GM21367 (cell line): ENCODE results near the gene HOXA1.

Experiments used
- ATAC-seq: cut with Tn5 transposase; IDR thresholded peaks from one replicate; pipeline ENCODE4 v1.9.1; 2021; ENCODE audit not compliant: unreplicated experiment

HOXA1 gene

DNA sequence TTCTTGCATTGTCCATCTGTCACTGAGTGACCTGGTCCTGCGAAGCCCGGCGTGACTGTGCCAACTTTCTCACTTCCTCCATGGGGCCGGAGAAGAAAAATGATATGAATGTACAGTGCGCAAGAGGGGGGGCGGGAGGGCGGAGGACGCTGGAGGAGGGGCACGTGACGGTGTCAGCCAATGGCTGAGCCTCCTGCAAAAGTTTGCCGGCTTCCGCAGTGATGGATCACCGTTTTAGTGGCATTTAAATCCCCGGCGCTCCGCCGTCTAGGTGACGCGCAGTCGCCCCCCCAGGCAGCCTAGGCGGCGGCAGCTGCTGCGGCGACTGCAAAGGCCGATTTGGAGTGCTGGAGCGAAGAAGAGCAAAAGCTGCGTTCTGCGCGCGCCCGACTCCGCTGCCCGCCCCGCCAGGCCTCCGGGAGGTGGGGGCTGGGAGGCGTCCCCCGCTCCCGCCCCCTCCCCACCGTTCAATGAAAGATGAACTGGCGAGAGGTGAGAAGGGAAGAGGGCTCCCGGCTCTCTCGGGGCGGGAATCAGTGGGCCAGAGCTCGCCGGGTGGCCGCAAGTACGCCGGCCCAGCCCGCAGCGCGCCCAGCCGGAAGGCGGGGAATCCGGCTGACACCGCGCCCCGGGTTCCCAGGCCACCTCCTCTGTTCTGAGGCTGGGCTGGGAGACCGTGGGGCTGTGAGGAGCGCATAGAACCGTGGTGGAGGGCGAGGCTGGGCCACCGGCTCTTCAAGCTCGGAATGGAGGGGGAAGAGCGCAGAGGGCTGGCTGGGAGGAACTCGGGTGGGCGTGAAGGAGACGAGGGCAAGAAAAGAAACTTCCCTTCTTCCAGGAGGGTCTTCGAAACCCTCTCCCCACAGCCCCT is at the start of gene HOXA1:
Gene HOXA1, minus strand, starts transcription at position 104 of the 871 bp plus-strand sequence. Its CDS starts 88 bp downstream, at position 16.
- peak; percentile 81 for ATAC-seq

GRCh38 chr7:27145165-27145913 is 49.5 kb upstream of the HOXA1 start:
- ATAC-seq: no peak

DNA sequence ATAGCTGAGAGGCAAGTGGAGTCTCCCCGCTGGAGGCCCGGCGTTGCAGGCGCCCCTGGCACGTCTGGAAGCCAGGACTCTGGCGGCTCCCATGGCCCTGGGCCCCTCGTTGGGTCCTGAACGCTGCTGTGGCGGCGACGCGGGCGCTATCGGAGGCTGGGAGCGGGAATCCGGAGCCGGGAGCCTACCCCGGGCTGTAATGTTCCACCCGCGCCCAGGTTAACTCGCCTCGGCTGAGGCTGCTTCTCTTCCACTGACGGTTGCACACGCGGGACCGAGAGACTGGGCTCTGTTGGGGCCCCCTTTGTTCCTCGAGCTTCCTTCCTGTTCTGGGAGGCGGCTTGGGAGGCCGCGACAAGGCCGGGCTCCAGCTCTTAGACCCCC is 49.0 kb upstream of the HOXA1 start:
- ATAC-seq: no peak

DNA sequence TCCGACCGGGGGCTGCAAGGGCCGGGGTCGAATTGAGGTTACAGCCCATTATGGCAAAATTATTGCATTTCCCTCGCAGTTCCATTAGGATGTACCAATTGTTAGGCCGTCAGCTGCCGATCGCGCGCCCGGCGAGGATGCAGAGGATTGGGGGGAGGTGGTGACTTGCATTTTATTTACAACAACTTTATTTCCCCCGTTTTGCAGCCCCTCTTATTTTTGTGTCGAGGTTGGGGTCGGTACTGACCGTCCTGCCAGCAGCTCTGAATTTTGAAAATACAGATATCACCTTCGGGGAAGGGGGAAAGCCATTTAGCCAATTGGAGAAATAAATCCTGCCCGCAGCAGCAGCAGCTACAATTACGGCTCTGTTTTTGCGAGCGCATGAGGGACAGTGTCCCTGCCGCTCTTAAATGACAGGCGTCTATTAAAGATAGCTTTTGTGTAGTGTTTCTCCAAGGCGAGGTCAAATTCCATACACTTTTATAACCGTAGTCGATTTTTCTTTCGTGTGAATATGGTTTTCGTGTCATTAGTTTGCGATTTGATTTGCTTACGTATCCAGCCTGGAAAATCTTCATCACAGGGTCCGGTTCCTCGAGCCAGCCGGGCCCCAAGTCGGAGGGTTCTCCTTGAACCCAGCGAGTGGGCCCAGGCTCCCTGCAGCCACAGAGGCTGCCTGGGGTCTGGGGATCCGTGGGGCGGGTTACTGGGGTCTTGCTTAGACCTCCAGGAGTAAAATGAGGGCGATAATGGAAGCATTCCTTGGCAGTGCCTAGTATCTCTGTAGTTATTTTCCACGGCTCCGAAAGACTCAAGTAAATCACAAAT is 48.4 kb upstream of the HOXA1 start:
- ATAC-seq: no peak

DNA sequence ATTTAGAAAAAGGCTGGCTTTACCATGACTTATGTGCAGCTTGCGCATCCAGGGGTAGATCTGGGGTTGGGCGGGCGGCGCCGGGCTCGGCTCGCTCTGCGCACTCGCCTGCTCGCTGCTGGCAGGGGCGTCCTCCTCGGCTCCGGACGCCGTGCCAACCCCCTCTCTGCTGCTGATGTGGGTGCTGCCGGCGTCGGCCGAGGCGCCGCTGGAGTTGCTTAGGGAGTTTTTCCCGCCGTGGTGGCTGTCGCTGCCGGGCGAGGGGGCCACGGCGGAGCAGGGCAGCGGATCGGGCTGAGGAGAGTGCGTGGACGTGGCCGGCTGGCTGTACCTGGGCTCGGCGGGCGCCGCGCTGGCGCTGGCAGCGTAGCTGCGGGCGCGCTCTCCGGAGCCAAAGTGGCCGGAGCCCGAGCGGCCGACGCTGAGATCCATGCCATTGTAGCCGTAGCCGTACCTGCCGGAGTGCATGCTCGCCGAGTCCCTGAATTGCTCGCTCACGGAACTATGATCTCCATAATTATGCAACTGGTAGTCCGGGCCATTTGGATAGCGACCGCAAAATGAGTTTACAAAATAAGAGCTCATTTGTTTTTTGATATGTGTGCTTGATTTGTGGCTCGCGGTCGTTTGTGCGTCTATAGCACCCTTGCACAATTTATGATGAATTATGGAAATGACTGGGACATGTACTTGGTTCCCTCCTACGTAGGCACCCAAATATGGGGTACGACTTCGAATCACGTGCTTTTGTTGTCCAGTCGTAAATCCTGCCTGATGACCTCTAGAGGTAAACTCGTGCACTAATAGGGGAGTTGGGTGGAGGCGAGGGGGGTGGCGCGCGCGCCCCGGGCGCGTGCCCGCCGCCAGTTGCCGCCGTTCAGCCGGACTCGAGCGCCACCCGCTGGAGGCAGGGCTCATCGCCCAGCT is 47.5 kb upstream of the HOXA1 start, which contains the start of gene HOXA5:
Gene HOXA5, minus strand, starts transcription at position 659 of the 927 bp plus-strand sequence. Its CDS starts 74 bp downstream, at position 585.
- no peak for ATAC-seq

DNA sequence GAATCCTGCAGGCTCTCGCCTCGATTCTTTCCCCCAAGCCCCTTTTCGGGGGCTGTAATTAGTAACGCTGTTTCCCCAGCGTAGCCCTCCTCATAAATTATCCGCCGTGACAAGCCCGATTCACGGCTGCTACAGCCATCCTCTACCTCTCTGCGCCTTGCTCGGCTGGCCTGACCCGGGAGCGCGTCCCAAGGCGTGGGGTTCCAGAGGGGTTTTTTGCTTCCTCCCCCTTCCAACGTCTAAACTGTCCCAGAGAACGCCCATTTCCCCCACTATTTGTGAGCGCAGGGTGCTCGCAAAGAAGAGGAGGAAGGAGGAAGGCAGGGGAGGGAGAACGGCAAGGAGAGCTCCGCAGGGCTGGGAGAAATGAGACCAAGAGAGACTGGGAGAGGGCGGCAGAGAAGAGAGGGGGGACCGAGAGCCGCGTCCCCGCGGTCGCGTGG is 46.8 kb upstream of the HOXA1 start:
- no peak for ATAC-seq

GRCh38 chr7:27141923-27142579 is 46.3 kb upstream of the HOXA1 start:
- ATAC-seq: no peak

- no peak for ATAC-seq
Measured at GRCh38 chr7:27141137-27141922, 45.5 kb upstream of the HOXA1 start.

GRCh38 chr7:27140126-27140857 is 44.5 kb upstream of the HOXA1 start:
- ATAC-seq: no peak

GRCh38 chr7:27139334-27140125 is 43.7 kb upstream of the HOXA1 start:
- no peak for ATAC-seq

DNA sequence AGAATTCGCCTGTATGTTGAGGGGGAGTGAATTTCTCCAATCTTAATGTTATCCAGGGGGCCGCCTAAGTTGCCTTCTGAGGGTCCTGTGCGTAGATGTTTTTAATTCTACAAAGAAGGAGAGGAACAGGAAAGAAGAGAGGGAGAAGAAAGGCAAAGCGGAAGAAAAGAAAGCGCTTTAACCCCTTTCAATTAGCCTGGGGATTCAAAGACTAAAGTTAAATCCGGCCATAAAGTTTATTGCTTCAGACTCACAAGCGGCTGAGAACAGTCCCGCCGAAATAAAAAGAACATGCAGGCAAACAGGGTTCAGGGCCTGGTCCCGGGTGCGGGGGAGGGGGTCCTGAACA is 43.2 kb upstream of the HOXA1 start:
- ATAC-seq: no peak

DNA sequence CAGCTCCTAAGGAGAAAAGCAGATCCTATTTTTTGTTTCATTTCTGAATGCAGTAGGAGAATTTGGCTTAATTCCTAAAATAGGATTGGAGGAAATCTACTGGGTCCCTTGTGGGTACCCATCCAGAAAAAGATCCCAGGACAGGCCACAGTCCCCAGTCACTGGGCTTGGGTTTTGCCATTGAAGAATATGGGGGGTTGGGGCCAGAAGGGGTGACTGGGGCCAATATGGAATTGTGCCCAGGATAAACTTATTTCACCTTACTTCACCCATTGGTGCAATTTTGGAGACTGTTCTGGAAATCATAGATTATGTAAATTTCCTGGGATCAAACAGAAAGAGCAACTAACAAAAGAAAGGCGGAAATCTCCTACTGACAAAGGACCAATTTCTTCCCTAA is 42.7 kb upstream of the HOXA1 start:
- ATAC-seq: no peak

DNA sequence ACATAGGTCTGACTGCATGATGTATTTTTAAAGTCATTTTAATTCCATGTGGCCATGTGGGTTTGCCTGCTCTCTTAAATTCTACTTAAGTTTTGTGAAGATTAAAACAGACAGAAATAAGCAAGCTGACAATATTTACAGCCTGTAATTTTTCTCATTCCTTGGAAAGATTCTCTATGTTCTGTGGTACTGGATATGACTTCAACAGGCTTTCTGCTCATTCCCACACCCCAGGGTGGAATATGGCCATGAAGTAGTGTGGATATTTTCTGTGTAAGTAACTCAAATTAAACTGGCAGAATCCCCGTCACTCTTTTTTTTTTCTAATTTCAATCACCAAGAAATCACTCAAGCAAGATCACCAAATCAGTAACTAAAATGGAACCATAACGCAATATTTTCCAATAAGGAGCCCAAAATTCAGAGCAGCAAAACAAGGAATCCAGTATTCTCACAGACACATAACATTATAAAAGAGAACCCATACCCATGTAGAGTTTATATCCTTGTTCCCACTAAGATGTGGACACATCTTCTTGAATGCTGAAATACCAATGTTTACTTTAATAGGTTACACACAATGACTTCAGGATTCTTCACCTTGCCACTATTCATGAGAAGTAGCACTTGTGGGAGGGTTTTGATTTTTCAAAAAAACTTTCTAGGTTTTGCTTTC is 42.0 kb upstream of the HOXA1 start:
- no peak for ATAC-seq

DNA sequence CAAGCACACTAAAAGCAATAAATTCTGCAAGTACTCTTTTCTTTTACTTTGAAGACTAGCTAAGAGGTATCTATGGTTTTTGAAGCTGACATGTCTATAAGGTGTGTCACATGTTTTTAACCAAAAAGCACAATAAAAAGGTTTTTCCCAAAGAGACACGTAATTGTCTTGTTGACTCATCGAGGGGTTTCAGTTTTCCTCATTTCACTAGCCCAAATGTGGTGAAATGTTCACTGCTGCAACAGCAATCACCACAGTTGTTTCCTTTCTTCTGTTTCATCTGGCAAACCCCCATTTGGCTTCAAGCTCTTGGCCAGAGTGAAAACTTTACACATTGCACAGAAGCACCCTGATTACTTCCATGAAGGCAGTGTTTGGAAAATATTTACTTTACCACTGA is 38.6 kb upstream of the HOXA1 start:
- ATAC-seq: peak; percentile 51

DNA sequence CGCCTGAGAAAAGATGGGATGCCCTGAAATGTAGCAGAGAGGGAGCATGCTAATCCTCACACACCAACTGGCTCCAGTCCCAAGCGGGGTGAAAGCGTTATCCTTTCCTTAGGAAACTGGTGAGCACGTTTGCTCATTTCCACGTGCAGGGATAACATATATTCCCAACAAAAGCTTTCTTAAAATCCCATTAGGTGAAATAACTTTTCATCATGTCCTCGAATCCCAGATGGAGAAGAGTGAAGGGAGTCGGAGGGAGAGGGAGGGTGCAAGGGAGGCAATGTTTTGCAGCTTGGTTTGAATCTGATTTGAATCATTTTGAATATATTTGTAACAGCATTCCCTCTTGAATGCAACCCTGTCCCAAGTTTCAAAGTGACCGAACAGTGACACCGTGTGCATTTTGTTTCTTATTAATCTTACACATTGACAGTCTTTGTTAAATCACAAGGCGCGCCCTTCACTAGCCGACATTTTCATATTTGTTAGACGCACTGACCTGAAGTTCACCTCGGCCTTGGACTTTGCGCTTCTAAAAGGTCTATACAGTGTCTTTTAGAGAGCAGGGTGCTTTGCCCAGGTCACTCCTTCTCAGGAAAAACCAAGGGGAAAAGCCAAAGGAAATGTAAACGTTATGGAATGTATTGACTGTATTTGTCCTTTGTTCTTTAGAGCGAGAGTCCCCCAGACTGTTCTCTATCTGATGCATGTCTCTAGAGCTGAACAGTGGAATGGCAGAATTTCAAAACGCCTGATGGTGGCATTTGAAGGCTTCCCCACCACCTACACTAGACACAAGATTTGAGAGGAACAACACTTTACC is 37.8 kb upstream of the HOXA1 start:
- no peak for ATAC-seq

DNA sequence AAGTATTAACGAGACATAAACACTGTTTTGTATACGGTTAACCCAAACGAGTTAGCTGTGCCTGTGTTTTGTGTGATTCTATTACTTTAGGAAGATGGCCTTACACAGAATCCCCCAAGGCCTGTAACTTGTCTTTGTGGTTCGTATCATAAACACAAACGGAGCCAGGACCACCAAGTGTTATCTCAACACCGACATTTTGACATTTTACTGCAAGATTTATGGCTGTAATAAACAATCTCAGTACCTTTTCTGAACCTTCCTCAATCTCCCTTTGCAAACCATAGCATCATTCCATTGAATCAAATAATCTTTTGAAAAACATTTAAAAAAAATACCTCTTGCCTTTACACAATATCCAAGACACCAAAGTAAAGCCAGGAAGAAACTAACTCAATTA is 37.2 kb upstream of the HOXA1 start:
- ATAC-seq: no peak
